Measurements from ENCODE around the gene SRRM1. TPM values are rescaled to one million over a fixed set of nuclear protein-coding genes. Genes with fewer than 3 reads are reported as not detected.
A peak's percentile ranks its signal among the peaks of the same experiment; 100 is the strongest.

Gene SRRM1
- total RNA-seq, 1 donor from 2014 or later: 58.4 TPM

GRCh38 chr1:24679725-24680124 is 36.6 kb downstream of the SRRM1 start:
- H3K4me3 ChIP-seq (ENCODE audit: low read depth, low read length): no peak overlapping the region
- H3K27me3 ChIP-seq (ENCODE audit: control insufficient read depth, insufficient read depth, low read length): no peaks in the 10 kb centered on the region
- DNase-seq (ENCODE audit: low read depth): no peak
- no peaks in the 10 kb centered on the region for H3K36me3 ChIP-seq (ENCODE audit: control insufficient read depth, insufficient read depth, low read length)
- no peak for TF ChIP-seq CTCF (IDR thresholded peaks at IDR 0.05; ENCODE audit: insufficient read depth, low read length, poor library complexity, severe bottlenecking)

- DNase-seq (ENCODE audit: low read depth): peak; percentile 98
- Histone ChIP-seq H3K4me3 (ENCODE audit: low read depth, low read length) (no peak overlapping the region), H3K27me3 (ENCODE audit: control insufficient read depth, insufficient read depth, low read length) (no peaks in the 10 kb centered on the region), H3K36me3 (ENCODE audit: control insufficient read depth, insufficient read depth, low read length) (no peaks in the 10 kb centered on the region)
- TF ChIP-seq CTCF (IDR thresholded peaks at IDR 0.05; ENCODE audit: insufficient read depth, low read length, poor library complexity, severe bottlenecking): no peak
Measured at GRCh38 chr1:24683713-24684162, 40.6 kb downstream of the SRRM1 start.

GRCh38 chr1:24688033-24688432 is 44.9 kb downstream of the SRRM1 start:
- Histone ChIP-seq H3K36me3 (ENCODE audit: control insufficient read depth, insufficient read depth, low read length) (no peaks in the 10 kb centered on the region), H3K4me3 (ENCODE audit: low read depth, low read length) (no peak overlapping the region), H3K27me3 (ENCODE audit: control insufficient read depth, insufficient read depth, low read length) (no peaks in the 10 kb centered on the region)
- DNase-seq (ENCODE audit: low read depth): no peak
- no peak for TF ChIP-seq CTCF (IDR thresholded peaks at IDR 0.05; ENCODE audit: insufficient read depth, low read length, poor library complexity, severe bottlenecking)

DNA sequence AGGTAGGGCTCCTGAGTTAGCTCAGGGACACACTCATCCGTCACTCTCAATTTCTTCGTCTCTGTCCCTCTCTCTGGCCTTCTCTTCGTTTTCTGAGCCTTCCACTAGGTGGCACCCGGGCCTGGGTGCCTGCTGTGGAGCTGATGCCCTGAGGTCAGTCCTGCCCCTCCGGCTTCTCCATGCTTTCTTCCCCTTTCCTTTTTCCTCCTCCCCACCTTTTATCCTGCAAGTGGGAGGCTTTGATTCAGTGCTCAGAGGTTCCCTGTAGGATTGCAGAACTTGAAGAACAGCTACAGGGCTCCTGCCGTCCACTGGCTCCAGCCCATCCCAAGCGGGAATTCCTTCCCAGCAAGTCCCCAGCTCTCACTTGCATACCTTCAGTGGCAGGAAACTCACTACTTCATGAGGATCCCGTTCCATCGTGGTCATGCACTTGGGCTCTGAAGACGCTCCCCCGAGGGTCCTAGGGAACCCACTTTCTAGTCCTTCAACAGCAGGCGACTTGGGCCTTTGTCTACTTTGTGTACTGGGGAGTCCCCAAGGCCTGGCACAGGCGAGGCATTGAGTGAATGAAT is 45.6 kb downstream of the SRRM1 start:
- no peak for DNase-seq (ENCODE audit: low read depth)

GRCh38 chr1:24691051-24691450 is 47.9 kb downstream of the SRRM1 start:
- no peak for DNase-seq (ENCODE audit: low read depth)
- no peaks in the 10 kb centered on the region for H3K27me3 ChIP-seq (ENCODE audit: control insufficient read depth, insufficient read depth, low read length)
- no peak overlapping the region for H3K4me3 ChIP-seq (ENCODE audit: low read depth, low read length)
- no peak for TF ChIP-seq CTCF (IDR thresholded peaks at IDR 0.05; ENCODE audit: insufficient read depth, low read length, poor library complexity, severe bottlenecking)
- H3K36me3 ChIP-seq (ENCODE audit: control insufficient read depth, insufficient read depth, low read length): no peaks in the 10 kb centered on the region

More for the DNA sequence above, 45.6 kb downstream of the SRRM1 start:
- Histone ChIP-seq H3K4me3 (ENCODE audit: low read depth, low read length) (no peak overlapping the region), H3K27me3 (ENCODE audit: control insufficient read depth, insufficient read depth, low read length) (no peaks in the 10 kb centered on the region), H3K36me3 (ENCODE audit: control insufficient read depth, insufficient read depth, low read length) (no peaks in the 10 kb centered on the region)
- TF ChIP-seq CTCF (IDR thresholded peaks at IDR 0.05; ENCODE audit: insufficient read depth, low read length, poor library complexity, severe bottlenecking): peak; percentile 91

DNA sequence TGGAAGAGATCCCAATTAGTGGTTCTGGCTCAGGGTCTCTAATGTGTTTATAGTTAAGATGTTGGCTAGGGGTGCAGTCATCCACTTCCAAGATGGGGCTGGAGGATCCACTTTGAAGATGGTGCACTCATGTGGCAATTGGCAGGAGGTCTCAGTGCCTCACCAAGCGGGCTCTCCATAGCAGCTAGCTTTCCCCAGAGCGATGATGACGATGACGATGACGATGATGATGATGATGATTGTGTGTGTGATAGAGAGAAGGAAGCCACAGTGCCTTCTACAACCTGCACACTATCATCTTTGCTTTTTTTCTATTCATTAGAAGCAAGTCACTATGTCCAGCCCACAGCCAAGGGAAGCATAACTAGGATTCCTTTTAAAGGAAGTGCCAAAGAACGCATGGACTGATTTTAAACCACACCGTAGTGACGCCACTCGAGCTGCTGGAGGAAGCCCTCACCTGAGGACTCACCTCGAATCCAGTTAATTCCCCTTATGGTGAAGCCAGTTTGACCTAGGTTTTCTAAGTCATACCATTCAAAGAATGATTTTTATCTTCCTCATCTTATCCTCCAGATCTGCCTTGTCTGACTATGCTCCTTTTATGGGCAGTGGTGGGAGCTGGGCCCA is 49.4 kb downstream of the SRRM1 start:
- Histone ChIP-seq H3K36me3 (ENCODE audit: control insufficient read depth, insufficient read depth, low read length) (no peaks in the 10 kb centered on the region), H3K27me3 (ENCODE audit: control insufficient read depth, insufficient read depth, low read length) (no peaks in the 10 kb centered on the region), H3K4me3 (ENCODE audit: low read depth, low read length) (no peak overlapping the region)
- DNase-seq (ENCODE audit: low read depth): no peak
- TF ChIP-seq CTCF (IDR thresholded peaks at IDR 0.05; ENCODE audit: insufficient read depth, low read length, poor library complexity, severe bottlenecking): no peak

Measured in kidney epithelial cell (primary cell).